ENCODE data around the gene TXNRD2.

Gene TXNRD2

DNA sequence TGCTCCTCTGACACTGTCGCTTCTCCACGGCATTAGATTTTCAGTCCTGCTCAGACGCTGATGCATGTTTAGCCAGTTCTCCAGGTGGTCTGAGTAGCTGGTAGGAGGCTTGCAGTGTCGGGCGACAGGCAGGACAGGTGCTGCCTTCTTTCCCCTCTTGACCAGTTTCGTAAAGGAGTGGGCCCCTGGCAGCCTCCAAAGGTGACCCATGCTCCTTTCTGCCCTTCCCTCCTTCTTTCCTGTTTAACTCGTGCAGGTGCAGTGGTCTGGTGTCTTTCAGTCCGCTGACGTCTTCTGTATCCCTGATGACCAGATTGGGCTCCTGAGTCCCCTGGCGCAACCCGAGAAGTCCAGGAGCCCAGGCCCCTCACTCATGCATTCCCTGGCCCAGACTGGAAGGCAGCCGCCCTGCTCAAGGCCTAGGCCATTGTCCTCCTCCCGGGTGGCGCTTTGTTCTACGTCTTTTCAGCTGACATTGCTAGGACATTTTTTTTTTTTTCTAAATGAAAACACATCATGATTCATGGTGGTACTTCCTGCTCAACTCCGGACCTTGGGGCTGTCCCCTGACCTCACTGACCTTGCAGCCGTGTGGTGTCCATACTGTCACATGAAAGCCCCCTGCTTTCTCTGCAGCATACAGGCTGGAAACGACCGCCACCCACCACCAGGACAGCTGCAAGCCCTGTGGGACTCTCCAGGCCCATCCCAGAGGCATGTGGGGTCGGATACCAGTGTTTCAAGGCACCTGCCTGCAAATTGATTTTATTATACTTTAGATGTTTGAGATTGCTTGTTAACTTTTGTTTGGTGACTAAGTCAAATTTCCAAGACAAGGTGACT lies 25.5 kb upstream of the TXNRD2 start:
- DNase-seq (ENCODE audit: low spot score), result no peak

DNA sequence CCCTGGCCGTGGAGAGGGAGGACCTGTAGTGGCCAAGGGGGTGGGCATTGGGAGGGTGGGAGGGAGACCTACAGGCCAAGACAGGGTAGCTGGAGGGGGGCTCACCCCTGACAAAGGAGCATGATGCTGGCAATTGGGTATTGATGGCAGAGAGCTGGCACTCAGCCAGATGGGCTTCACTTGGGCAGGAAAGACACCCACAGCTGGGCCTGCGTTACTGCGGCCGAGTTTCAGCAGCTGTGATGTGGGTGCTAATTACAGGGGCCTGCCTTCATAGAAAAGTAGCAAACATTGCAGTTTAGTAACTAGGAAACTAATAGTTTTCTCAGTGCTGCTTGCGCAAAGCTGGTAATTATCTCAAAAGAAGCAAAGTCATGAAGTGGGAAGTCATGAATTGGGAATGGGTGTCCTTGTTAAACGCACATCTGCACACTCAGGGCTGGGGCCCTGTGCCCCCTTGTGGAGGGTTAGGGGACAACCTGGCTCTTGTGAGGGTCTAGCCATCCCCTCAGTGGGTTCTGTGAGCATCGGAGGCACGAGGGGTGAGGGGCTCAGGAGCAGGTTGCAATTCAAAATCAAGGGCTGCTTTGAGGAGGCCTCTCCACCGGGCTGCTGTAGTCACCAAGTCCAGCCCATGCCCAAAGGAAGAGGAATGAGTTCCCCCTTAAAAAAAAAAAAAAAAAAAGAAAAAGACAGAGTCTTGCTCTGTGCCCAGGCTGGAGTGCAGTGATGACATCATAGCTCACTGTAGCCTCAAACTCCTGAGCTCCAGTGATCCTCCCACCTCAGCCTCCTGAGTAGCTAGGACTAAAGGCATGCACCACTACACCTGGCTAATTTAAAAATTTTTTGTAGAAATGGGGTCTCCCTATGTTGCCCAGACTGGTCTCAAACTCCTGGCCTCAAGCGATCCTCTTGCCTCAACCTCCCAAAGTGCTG lies 24.4 kb upstream of the TXNRD2 start:
- DNase-seq (ENCODE audit: low spot score), result no peak

DNA sequence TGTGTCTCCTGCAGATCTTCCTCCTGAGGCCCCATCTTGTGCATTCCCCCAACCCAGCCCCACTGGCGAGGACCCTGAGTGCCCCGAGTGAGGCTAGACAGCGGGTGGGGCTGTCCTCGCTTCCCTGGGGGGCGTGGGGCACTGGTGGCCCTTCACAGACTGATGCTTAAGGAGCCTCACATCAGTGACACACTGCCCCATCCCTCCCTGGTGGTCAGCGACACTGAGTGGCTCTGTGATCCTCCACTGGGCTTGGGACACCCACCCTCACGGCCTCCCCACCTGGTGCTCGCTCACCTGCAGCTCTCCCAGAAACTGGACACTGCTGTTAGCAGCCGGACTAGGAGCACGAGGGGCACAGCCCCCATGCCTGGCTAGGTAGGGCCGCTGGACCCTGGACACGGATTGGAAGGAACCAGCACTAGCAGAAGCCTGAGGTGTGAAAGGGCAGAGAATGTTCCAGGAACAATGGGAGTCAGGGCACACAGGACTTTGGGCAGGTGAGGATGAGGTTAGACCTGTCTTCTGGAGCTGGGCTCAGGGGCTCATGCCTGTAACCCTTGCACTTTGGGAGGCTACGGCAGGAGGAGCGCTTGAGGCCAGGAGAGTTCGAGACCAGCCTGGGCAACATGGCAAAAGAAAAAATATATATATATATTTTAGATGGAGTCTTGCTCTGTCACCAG lies 23.2 kb upstream of the TXNRD2 start:
- no peak for DNase-seq (ENCODE audit: low spot score)

DNA sequence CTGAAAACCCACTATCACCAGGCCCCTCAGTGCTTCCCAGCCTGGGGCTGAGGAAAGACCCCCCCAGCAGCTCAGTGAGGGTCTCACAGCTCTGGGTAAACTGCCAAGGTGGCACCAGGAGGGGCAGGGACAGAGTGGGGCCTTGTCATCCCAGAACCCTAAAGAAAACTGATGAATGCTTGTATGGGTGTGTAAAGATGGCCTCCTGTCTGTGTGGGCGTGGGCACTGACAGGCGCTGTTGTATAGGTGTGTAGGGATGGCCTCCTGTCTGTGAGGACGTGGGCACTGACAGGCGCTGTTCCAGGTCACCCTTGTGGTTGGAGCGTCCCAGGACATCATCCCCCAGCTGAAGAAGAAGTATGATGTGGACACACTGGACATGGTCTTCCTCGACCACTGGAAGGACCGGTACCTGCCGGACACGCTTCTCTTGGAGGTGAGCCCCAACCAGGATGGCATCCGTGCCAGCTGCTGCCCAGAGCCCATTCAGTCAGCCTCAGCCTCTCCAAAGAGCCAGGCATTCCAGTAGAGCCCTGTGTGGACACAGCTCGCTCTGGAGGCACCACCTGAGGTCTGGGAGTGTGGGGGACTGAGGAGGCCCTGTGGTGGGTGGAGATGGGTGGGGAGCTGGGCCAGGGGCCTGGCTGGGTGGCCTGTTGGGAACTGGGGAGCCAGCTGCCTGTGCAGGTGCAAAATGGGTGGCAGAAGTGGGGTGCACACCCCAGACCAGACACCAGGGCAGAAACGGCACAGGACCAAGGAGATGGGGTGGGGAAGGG lies 22.4 kb upstream of the TXNRD2 start:
- DNase-seq (ENCODE audit: low spot score), result no peak

DNA sequence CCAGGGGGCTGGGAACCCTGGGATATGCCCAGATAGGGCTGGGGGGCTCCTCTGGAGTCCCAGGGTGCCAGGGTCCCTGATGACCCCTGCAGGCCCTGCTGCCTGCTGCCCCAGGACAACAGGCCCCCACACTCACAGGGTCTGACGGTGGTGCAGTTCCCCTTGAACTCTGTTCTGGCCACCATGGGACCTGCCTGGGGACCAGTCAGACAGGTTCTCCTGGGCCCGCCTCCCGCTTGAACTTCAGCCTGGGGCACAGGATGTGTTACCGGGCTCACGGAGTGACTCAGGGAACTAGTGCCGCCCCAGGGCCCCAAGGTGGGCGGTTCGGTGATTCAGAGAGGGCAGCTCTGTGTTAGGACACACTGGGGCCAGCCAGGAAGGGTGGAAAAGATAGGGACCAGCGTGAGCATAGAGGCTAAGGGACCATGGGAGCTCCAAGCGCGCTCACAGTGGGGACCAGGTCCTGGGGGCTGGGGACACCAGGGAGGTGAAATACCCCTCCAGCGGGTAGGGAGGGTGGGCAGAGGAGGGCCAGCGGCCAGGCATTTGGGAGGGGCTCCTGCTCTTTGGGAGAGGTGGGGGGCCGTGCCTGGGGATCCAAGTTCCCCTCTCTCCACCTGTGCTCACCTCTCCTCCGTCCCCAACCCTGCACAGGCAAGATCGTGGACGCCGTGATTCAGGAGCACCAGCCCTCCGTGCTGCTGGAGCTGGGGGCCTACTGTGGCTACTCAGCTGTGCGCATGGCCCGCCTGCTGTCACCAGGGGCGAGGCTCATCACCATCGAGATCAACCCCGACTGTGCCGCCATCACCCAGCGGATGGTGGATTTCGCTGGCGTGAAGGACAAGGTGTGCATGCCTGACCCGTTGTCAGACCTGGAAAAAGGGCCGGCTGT lies 21.5 kb upstream of the TXNRD2 start:
- peak; percentile 74 for DNase-seq (ENCODE audit: low spot score)

DNA sequence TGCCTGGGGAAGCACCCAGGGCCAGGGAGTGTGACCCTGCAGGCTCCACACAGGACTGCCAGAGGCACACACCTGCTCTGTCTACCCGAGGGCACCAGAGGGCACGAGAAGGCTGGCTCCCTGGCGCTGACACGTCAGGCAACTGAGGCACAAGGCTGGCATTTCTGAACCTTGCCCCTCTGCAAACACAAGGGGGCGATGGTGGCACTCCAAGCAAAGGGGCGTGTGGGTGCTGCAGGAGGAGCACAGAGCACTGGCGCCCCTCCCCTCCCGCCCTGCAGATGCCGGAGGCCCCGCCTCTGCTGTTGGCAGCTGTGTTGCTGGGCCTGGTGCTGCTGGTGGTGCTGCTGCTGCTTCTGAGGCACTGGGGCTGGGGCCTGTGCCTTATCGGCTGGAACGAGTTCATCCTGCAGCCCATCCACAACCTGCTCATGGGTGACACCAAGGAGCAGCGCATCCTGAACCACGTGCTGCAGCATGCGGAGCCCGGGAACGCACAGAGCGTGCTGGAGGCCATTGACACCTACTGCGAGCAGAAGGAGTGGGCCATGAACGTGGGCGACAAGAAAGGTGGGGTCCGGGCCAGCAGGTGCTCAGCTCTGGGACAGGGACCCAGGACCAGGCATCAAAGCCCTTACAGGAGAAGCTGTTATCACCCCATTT lies 20.8 kb upstream of the TXNRD2 start:
- DNase-seq (ENCODE audit: low spot score), result peak; percentile 41

DNA sequence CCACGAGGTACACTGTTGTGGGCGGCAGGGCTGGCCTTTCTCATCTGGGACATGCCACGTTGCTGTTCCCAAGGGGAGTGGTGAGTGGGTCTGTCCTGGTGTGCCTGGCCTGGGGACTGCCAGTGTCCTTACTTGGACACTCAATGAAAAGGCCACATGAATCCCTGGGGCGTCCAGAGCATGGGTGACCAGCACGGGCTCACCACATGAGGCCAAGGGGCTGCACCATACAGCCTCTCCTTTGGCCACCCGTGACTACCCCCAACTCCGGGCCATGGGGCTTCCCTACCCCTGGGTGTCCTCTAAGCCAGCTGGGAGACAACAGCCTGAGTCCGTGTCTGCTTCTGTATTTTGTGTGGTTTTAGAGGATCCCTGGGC lies 20.2 kb upstream of the TXNRD2 start:
- DNase-seq (ENCODE audit: low spot score), result no peak

DNA sequence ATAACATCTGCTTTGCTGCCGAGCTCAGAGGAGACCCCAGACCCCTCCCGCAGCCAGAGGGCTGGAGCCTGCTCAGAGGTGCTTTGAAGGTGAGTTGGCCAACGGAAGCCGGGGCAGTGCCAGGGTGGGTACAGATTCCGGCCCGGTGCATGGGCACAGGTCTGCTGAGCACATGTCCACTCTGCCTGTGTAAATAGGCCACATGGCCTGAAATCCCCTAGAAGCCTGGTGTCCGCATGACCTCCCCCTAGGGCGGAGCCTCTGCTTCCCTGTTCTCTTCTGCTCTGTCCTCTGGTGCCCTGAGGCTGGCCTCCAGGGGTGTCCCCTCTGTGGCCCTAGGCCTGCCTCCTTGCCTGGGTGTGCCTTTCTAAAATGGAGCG lies 19.6 kb upstream of the TXNRD2 start:
- no peak for DNase-seq (ENCODE audit: low spot score)

DNA sequence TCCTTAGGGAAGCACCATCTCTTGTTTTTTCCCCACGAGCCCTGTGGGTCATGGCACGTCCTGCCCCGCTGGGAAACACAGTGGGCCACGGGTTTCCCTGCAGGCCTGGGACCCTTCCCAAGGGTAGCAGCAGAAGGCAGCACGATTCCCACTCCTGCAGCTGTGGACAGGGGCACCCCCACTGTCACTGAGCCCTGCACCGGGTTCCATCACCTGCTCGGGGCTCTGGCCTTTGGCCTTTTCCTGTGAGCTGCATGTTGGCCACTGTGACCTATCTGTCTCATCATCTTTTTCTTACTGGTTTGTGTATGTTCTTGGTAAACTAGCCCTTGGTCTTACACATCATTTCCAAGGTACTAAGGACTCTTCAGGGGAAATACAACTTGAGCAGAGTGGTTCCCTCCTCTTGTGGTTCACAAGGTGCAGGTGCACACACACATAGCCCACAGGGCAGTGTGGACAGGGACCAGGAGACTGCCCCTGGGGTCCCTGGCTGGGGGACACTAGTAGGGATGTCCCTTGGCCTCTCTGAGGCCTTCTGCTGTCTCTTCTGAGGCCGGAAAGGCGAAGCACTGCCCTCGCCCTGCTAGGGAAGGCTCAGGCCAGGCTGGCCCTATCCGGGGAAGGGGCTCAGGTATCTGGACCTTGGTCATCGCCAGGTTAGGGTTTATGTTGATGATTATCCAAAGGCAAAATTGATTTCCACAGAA lies 19.0 kb upstream of the TXNRD2 start:
- DNase-seq (ENCODE audit: low spot score), result no peak

DNA sequence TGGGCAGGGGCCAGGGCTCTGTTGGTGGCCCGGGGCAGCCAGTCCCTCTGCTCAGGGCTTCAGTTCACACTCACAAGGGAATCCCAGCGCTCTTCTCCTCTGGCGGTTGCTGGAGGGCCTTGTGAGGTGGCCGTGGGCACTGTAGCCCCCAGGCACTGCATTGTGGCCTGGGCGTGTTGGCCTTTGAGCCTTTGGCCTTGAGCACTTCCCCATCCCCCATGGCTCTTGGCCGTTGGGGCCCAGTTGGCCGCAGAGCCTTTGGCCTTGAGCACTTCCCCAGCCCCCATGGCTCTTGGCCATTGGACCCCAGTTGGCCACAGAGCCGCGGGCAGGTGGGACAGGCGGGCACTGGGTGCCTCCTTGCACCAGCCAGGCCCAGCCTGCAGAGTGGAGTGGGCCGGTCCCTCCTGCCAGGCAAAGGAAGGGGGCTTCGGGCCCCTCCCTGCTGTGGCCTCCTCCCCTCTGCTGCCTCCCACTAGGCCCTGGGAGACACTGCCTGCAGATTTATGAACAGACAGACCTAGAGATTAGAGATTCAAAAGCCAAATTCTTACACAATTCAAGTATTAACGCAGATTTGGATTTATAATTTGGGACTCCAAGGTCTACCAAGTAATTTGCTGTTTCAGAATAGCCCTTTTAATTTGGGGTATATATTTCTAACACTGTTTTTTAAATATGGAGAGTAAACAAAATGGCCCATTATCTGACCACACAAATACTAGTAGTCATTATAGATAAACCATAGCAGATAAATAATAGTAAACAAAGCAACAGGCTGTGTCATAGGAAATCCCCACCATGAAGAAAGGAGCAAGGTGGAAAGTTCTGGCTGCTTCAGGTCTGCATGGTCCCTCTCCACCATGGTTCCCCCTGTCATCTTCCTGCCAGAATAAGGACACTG lies 18.2 kb upstream of the TXNRD2 start:
- no peak for DNase-seq (ENCODE audit: low spot score)

DNA sequence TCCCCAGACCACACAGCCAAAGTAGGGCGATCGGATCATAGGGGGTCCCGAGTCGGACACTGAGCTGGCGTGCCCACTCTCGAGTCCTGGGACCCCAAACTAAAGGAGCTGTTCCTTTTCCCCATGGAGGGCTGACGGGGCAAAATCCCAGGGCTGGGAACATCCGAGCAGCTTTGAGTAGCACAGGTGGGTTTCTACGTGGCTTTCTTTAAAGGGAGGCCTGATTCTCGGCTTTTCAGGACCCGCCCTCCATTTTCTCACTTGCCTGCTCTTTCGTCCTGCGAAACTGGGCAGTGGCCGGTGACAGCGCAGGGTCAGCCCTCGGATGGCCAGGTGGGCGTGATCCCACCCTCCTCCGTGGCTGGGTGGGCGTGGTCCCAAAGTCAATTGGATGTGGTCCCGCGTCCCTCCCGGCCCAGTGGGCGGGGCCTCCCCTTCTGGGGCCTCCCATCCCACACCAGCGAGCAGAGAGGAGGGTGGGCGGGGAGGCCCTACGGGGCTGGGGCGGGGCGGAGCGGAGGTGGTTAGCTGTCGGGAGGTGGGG lies 17.5 kb upstream of the TXNRD2 start:
- no peak for DNase-seq (ENCODE audit: low spot score)

DNA sequence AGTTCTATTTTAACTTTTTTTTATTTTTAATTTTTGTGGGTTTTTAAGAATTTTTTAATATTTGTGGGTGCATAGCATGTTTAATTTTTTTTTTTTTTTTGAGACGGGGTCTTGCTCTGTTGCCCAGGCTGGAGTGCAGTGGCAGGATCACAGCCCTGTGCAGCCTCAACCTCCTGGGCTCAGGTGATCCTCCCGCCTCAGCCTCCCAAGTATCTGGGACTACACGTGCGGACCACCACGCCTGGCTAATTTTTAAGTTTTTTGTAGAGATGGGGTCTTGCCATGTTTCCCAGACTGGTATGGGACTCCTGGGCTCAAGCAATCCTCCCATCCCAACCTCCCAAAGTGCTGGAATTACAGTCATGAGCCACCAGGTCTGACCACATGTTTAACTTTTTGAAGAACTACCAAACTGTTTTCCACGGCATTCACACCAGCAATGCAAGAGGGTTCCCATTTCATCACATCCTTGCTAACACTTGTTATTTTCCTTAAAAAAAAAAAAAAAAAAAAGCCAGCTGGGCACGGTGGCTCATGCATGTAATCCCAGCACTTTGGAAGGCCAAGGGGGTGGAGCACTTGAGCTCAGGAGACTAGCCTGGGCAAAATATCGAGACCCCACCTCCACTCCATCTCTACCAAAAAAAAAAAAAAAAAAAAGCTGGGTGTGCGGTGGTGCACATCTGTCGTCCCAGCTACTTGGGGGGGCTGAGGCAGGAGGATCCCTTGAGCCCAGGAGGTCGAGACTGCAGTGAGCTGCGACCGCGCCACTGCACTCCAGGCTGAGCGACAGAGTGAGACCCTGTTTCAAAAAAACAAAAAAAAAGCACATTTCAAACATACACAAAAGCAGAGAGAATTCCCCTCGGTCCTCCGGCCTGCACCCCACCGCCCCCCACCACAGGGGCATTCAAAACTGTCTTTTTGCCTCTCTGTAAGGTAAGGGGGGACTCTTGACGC lies 16.7 kb upstream of the TXNRD2 start:
- DNase-seq (ENCODE audit: low spot score), result no peak

DNA sequence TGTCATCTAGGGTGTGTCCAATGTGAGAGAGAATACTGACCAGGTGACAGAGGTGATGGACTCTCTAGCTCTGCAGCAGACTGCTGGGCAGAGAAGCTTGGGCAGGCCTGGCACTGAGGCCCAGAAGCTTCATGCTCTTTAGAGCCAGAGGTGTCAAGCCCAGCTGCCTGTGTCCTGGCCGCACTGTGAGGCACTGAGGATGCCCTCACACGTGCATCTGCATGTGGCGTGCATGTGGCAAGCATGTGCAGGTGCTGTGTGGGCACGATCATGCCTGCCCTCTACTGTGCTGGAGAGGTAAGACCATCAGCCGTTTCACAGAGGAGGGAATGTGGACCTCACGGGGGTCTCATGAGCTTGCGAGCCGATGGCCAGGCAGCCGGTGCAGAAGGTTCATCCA lies 15.8 kb upstream of the TXNRD2 start:
- no peak for DNase-seq (ENCODE audit: low spot score)

DNA sequence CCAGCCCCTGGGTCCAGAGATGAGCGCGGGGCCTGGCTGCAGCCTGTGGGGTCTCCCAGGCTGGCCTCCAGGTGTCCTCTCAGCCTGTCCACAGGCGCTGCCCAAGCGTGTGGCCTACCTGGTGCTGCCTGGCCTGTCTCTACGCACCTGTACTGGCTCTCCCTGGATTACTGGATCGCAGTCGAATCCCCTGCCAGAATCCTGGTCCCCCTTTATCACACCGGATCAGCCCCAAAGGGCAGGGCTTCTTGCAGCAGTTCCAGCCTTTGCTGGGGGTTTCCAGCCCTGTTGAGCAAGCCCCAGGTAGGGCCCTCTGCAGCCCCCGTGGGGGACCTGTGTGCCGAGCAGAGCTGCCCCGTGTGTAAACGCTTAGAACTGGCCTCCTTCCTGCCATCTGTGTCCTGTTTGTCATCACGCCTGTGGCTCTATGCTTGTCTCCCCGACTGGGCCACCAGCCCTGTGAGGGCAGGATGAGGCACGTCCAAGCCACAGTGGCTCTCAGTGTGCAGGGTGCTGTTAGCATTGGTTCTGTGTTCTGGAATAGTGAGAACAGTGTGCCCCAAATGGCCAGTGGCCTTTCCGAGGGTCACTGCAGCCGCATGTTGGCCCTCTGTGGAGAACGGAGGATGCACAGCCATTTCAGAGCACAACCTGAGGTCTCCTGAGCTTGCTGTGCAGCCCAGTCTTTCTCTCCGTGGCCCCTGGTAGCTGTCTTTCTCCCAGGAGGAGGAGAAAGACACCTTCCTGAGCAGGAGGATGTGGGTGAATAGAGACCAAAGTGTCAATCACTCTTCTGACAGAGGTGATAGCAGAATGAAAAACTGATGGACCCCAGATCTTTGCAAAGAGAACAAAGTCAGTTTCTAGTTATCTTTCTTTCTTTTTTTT lies 13.9 kb upstream of the TXNRD2 start:
- no peak for DNase-seq (ENCODE audit: low spot score)

DNA sequence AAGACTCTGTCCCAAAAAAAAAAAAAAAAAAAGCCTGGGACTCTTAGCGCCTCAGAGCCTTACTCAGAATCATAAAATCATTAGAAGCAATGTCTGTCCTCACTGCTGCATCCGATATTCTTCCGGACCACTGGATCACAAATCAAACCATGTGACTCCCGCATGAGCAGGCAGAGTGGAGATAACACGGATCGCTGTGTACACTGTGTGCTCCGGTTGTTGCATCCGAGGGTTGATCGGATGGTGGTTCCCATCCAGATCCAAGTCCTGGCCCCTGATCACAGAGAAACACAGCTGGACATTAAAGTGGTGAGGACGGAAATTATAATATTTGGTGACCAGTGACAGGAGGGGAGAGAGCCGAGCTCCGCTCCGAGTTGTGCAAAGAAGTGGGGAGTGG lies 9.7 kb upstream of the TXNRD2 start:
- no peak for DNase-seq (ENCODE audit: low spot score)

Measured in LoVo (cell line).